Measurements from ENCODE around the gene DIABLO. TPM values are rescaled to one million over a fixed set of nuclear protein-coding genes. Genes with fewer than 3 reads are reported as not detected.
A peak's percentile ranks its signal among the peaks of the same experiment; 100 is the strongest.
"Not testable (repeated sequence)": the region's sequence is repeated elsewhere in the genome, so short reads cannot be mapped to it uniquely, and the experiment has no call there.

The DIABLO gene
- total RNA-seq, 1 experiment from 2014 or later: 93.7 TPM

- in situ Hi-C loops (cut with HindIII; ENCODE audit: low sequenced_read_pairs): no loop called here
- no peak for DNase-seq (ENCODE audit: low spot score)
Measured at GRCh38 chr12:122226366-122227125, 694 bp upstream of the DIABLO start.

GRCh38 chr12:122216445-122216844, 9.4 kb downstream of the DIABLO start:
- in situ Hi-C loops (cut with HindIII; ENCODE audit: low sequenced_read_pairs): no loop called here
- no peak for DNase-seq (ENCODE audit: low spot score)

DNA sequence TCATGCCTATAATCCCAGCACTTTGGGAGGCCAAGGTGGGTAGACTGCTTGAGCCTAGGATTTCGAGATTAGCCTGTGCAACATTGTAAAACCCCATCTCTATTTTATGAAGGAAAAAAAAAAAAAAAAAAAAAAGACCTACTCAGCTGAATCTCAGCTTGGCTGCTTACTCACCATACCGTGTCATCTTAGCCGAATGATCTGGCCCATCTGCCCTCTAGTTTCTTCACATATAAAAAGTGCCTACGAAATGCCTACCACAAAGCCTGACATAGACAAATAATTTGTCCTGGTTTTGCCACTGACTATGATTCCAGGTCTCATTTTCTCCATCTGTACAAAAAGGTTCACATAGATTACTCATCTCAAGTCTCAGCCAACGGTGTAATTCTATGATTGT, 10.1 kb downstream of the DIABLO start:
- in situ Hi-C loops (cut with HindIII; ENCODE audit: low sequenced_read_pairs): no loop called here
- no peak for DNase-seq (ENCODE audit: low spot score)

DNA sequence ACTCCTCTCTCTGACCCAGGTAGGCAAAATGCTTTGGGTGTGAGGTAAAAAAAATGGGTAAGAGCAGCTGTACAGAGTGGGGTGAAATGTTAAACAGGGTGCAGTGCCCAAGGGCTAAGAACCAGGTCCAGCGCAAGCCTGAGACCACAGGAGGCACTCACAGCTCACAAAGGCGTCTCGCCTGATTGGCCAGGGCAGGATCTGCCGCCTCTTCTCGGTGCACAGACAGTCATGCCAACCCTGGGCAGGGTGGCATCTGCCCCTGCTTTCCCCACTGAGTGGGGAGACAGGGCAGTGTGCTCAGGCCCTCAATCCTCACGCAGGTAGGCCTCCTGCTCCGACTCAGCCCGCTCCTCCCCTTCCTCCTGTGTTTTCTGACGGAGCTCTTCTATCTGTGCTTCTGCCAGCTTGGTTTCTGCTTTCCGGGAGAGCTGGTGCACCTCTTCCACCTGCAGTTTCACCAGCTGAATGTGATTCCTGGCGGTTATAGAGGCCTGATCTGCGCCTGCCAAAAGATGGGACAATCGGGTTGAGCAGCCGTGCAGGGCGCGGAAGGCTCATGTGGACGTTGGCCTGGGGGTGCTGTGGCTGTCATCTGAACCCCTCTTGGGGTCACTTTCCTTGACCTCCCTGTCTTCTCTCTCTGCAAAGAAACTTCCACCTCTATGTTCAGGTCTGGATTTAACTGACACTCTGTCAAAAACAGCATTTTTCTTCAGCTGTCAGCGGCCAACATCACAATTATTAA, 17.6 kb downstream of the DIABLO start:
- in situ Hi-C loops (cut with HindIII; ENCODE audit: low sequenced_read_pairs): no loop called here
- peak; percentile 64 for DNase-seq (ENCODE audit: low spot score)

GRCh38 chr12:122207391-122207790, 18.5 kb downstream of the DIABLO start:
- in situ Hi-C loops (cut with HindIII; ENCODE audit: low sequenced_read_pairs): no loop called here
- DNase-seq (ENCODE audit: low spot score): peak; percentile 40

GRCh38 chr12:122206976-122207375, 18.9 kb downstream of the DIABLO start:
- DNase-seq (ENCODE audit: low spot score): no peak
- in situ Hi-C loops (cut with HindIII; ENCODE audit: low sequenced_read_pairs): no loop called here

DNA sequence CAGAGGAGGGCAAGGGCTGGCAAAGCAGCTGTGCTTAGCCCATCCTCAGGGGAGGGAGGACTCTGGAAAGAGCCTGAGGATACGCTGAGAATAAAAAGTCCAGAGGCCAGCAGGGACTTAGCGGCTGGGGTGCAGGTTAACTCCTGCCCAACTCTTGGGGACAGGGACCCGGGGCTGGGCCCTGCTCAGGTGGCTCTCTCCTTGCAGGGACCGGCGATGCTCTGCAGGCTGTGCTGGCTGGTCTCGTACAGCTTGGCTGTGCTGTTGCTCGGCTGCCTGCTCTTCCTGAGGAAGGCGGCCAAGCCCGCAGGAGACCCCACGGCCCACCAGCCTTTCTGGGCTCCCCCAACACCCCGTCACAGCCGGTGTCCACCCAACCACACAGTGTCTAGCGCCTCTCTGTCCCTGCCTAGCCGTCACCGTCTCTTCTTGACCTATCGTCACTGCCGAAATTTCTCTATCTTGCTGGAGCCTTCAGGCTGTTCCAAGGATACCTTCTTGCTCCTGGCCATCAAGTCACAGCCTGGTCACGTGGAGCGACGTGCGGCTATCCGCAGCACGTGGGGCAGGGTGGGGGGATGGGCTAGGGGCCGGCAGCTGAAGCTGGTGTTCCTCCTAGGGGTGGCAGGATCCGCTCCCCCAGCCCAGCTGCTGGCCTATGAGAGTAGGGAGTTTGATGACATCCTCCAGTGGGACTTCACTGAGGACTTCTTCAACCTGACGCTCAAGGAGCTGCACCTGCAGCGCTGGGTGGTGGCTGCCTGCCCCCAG, 19.6 kb downstream of the DIABLO start:
- in situ Hi-C loops (cut with HindIII; ENCODE audit: low sequenced_read_pairs): no loop called here
- DNase-seq (ENCODE audit: low spot score): peak; percentile 27

DNA sequence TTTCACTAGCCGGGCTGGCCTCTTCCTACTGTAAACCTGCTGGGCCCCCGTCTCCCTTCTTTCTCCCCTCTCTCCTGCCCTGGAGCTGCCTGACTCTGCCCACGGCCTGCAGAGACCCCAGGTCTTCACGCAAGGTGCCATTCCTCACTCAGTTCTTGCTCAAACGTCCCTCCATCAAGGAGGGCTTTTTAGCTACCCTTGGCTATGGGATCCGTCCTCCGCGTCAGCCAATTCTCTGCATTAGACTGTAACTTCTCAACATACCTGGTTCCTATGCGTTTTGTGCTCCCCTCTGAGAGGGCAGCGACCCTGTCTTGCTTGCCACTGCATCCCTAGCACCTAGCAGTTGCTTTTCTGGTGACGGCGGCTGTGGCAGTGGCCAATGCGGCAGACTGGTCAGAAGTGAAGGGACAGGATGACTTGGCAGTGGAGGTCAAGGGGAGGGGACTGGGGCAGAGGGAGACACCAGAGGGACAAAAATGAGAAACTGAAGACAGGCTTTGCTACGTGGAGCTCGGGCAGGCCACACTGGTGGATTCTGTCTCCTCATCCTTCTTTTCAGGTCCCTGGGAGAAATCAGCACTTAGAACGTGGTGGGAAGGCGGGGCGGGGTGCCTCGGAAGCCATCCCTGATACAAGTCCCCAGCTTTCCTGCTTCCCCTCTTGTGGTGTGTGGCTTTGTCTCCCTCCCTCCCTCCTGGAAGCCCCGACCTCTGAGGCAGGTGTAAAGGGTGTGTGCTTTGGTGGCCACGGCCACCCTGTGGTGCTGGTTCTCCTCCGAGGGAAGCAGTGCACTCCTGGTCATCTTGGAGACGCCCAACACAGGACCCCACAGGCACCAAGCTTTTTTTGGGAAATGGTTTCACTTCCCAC, 20.6 kb downstream of the DIABLO start:
- in situ Hi-C loops (cut with HindIII; ENCODE audit: low sequenced_read_pairs): no loop called here

DNA sequence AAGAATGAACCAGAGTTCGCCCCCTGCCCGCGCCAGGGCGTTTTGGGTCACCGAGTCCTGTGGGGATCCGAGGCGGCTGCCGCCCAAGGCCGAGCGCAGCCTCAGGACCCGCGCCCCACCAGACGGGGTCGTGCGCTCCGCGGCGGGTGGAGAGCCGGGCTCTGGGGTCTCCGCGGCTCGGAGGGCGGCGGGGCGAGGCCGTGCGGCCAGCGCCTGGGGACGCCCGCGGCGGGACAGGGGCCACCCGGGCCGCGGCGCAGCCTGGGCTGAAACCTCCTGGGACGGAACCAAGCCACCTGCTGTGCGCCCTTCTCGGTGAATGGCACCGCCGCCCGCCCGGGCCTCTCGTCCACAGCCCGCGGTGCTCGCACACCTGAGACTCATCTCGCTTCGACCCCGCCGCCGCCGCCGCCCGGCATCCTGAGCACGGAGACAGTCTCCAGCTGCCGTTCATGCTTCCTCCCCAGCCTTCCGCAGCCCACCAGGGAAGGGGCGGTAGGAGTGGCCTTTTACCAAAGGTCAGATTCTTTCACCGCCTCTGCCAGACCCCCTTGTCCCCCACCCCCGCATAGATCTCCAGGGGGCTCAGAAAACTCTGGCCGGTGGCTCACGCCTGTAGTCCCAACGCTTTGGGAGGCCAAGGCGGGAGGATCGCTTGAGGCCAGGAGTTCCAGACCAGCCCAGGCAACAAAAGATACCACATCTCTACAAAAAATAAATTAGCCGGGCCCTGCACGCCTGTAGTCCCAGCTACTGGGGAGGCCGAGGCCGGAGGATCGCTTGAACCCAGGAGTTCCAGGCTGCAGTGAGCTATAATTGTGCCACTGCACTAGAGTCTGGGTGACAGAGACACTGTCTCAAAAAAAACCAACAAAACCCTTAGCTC, 21.4 kb downstream of the DIABLO start:
- DNase-seq (ENCODE audit: low spot score): peak; percentile 19
- in situ Hi-C loops (cut with HindIII; ENCODE audit: low sequenced_read_pairs): no loop called here

More for the DNA sequence above, 20.6 kb downstream of the DIABLO start:
- DNase-seq (ENCODE audit: low spot score): peak; percentile 62

- peak; percentile 80 for DNase-seq (ENCODE audit: low spot score)
- in situ Hi-C loops (cut with HindIII; ENCODE audit: low sequenced_read_pairs): no loop called here
Measured at GRCh38 chr12:122203301-122204166, 22.3 kb downstream of the DIABLO start, which contains the start of gene B3GNT4. Gene B3GNT4 (plus strand): TSS chr12:122203709. CDS start chr12:122204619, 910 bp downstream.

GRCh38 chr12:122202811-122203210, 23.0 kb downstream of the DIABLO start:
- in situ Hi-C loops (cut with HindIII; ENCODE audit: low sequenced_read_pairs); DNase-seq (ENCODE audit: low spot score): not testable (repeated sequence)

DNA sequence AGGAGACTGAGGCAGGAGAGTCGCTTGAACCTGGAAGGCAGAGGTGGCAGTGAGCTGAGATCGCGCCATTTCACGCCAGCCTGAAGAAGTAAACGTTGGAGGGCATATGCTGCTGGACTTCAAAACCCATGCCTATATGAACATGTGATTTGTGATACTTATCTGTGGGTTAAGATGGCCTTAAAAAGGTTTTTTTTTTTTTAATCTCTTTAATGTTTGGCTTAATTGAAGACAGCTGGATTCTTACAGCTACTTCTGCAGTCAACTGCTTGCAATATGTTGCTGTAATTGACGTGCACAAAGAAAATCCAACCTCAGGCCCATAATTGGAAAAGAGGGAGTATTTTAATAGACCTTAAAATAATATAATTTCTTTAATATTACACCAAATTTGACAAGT, 23.8 kb downstream of the DIABLO start:
- in situ Hi-C loops (cut with HindIII; ENCODE audit: low sequenced_read_pairs): no loop called here
- no peak for DNase-seq (ENCODE audit: low spot score)

DNA sequence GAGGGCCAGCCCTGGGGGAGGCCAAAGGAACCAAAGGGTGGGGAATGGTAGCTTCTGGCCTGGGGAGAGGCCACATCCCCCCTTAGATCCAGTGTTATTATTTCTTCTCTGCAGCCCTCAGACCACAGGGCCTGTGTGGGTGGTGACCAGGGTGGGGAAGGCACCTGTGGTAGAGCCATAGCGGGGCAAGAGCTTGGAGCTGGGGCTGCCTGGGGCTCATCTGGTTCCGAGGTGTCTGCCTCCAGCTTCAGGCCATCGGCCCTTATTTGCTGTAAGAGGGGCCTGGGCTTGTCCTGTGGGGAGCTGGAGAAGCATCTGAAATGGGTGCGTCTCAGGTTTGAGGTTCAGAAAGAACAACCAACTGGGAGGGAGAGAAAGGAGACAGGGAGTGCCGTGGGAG, 24.5 kb downstream of the DIABLO start:
- in situ Hi-C loops (cut with HindIII; ENCODE audit: low sequenced_read_pairs): no loop called here

DNA sequence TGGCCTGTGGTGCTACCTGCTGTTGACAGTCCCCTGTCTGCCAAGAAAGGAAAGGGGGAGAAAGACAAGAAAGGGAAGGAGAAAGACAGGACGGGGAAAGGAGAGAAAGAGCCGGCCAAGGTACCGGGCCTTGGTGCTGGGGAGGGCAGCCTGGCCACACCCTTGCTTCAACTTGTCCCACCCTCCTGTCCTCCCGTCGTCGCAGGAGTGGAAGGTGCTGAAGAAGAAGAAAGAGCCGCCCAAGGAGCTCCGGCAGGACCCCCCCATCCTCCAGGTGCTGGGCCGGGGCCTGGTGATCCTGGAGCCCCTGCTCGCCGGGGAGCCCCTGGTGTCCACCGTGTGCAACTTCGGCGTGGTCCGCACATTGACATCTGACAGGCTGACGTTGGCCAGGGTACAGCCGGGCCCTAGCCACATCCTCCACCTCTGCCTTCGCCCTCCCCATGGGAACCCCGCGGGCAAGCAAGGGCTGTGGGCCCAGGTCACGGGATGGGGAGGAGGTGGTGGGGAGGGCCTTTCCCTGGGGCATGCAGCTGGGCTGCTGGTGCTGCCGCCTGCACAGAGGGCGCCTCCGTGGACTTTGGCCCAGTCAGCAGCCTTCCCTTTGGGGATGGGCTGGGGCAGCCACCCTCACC, 25.2 kb downstream of the DIABLO start:
- in situ Hi-C loops (cut with HindIII; ENCODE audit: low sequenced_read_pairs): no loop called here
- DNase-seq (ENCODE audit: low spot score): no peak

More for the DNA sequence above, 24.5 kb downstream of the DIABLO start:
- DNase-seq (ENCODE audit: low spot score): no peak

DNA sequence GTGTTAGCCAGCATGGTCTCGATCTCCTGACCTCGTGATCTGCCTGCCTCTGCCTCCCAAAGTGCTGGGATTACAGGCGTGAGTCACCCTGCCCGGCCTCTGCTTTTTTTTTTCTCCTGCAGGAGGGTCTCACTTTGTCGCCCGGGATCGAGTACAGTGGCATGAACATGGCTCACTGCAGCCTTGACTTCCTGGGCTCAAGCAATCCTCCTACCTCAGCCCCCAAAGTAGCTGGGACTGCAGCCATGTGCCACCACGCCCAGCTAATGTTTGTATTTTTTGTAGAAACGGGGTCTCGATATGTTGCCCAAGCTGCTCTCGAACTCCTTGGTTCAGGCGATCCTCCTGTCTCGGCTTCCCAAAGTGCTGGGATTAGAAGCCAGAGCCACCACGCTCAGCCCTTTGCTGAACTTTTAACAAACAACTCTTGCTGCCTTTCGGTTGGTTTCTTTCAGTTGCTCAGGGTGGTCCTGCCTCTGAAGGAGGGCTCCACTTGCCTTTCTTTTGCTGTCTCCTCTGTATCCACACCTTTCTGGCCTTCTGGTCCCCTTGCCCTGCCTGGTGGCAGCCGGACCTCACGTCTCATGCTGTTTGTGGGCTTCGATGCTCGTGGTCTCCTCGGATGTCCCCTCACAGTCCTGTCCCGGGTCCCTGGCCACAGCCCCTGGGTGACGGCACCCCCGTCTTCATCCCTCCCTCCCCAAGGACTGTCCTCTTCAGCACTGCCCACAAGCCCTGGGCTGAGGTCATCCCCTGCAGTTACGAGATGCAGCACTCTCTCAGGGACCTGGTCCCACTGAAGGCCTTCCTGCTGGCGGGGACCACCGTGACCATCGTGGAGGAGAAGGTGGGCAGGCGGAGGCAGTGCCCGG, 26.1 kb downstream of the DIABLO start:
- in situ Hi-C loops (cut with HindIII; ENCODE audit: low sequenced_read_pairs): no loop called here
- no peak for DNase-seq (ENCODE audit: low spot score)

DNA sequence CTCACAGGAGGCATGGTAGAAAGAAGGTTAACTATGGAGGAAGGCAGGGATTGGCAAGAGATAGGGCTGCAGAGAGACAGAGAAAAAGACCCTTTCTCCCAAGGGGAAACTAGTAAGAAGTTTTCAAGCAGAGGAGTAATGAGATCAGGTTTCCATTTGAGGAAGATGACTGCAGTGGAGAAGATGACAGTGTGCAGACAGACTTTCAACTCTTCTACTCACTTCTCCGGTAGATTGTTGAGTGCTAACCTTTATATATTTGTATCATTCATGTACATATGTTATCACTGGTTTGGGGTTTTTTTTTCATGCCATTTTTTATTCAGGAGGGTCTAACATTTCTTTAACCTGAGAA, 28.3 kb downstream of the DIABLO start:
- in situ Hi-C loops (cut with HindIII; ENCODE audit: low sequenced_read_pairs): no loop called here

More for the DNA sequence above, 28.3 kb downstream of the DIABLO start:
- no peak for DNase-seq (ENCODE audit: low spot score)
